Stimulated activated naive CD8-positive, alpha-beta T cell treated with anti-CD3 and anti-CD28 coated beads, Interleukin-15, amount 100 ng/mL, for 72 hours (primary cell): ENCODE results near the gene SNRPA.

Source experiments
- ATAC-seq: fragments of 150-1000 bp; cut with Tn5 transposase; 2 replicates; pipeline ENCODE4 v1.10.0; 2021; ENCODE audit warnings: mild to moderate bottlenecking, moderate library complexity
- DNase-seq, 2 donors: peaks; one replicate each; pipeline ENCODE4 v3.0.0; 2021 to 2022
- H3K27ac Mint-ChIP-seq, 2 donors: one replicate each; pipeline ENCODE4 v1.8.0; 2022; ENCODE audit warnings: mild to moderate bottlenecking in 2 of 2, mixed read lengths in 2 of 2, moderate library complexity in 2 of 2
- H3K27me3 Mint-ChIP-seq: one replicate; pipeline ENCODE4 v1.8.0; 2022; ENCODE audit warnings: mixed read lengths
- H3K4me1 Mint-ChIP-seq: one replicate; pipeline ENCODE4 v1.8.0; 2022; ENCODE audit warnings: mild to moderate bottlenecking, mixed read lengths
- H3K4me3 Mint-ChIP-seq, 2 donors: one replicate each; pipeline ENCODE4 v1.8.0; 2022; ENCODE audit warnings: mild to moderate bottlenecking in 2 of 2, mixed read lengths in 2 of 2, moderate library complexity in 1 of 2
- H3K9me3 Mint-ChIP-seq, 2 donors: one replicate each; pipeline ENCODE4 v1.8.0; 2022; ENCODE audit warnings: mixed read lengths in 2 of 2

SNRPA gene

GRCh38 chr19:40736661-40737060, 14.3 kb upstream of the SNRPA start:
- DNase-seq (no peak), ATAC-seq (no peak)
- no peaks in the 10 kb centered on the region for H3K9me3 Mint-ChIP-seq
- no peak overlapping the region for H3K4me3 Mint-ChIP-seq
- H3K27ac Mint-ChIP-seq: no peak overlapping the region
- peaks cover 12% of the 10 kb centered on the region for H3K4me1 Mint-ChIP-seq
- H3K27me3 Mint-ChIP-seq: no peaks in the 10 kb centered on the region

GRCh38 chr19:40737102-40737644, 13.8 kb upstream of the SNRPA start:
- Mint-ChIP-seq H3K4me3 (no peak overlapping the region), H3K27ac (no peak overlapping the region), H3K27me3 (no peaks in the 10 kb centered on the region), H3K4me1 (peaks cover 12% of the 10 kb centered on the region), H3K9me3 (no peaks in the 10 kb centered on the region)
- no peak for DNase-seq
- no peak for ATAC-seq

GRCh38 chr19:40739030-40739839, 11.8 kb upstream of the SNRPA start:
- Mint-ChIP-seq H3K27me3 (no peaks in the 10 kb centered on the region), H3K9me3 (no peaks in the 10 kb centered on the region), H3K4me3 (no peak overlapping the region), H3K4me1 (peaks cover 12% of the 10 kb centered on the region), H3K27ac (peak overlapping the region in 1 of 2 donors; percentile 34)
- ATAC-seq (peak; percentile 71), DNase-seq (no peak)

- DNase-seq (no peak), ATAC-seq (no peak)
- no peaks in the 10 kb centered on the region for H3K27me3 Mint-ChIP-seq
- H3K4me3 Mint-ChIP-seq: no peak overlapping the region
- H3K4me1 Mint-ChIP-seq: peaks cover 12% of the 10 kb centered on the region
- H3K9me3 Mint-ChIP-seq: no peaks in the 10 kb centered on the region
- peak overlapping the region in 1 of 2 donors; percentile 80 for H3K27ac Mint-ChIP-seq
These were observed 10.9 kb upstream of the SNRPA start for GRCh38 chr19:40739871-40740703.

GRCh38 chr19:40740747-40741146, 10.3 kb upstream of the SNRPA start:
- peaks cover 12% of the 10 kb centered on the region for H3K4me1 Mint-ChIP-seq
- no peaks in the 10 kb centered on the region for H3K27me3 Mint-ChIP-seq
- H3K4me3 Mint-ChIP-seq: no peak overlapping the region
- H3K27ac Mint-ChIP-seq: no peak overlapping the region
- DNase-seq: no peak
- no peaks in the 10 kb centered on the region for H3K9me3 Mint-ChIP-seq
- no peak for ATAC-seq

GRCh38 chr19:40741527-40742390, 9.2 kb upstream of the SNRPA start:
- H3K27me3 Mint-ChIP-seq: no peaks in the 10 kb centered on the region
- H3K27ac Mint-ChIP-seq: peak overlapping the region; percentile 30 to 37

GRCh38 chr19:40742477-40742876, 8.5 kb upstream of the SNRPA start:
- no peaks in the 10 kb centered on the region for H3K9me3 Mint-ChIP-seq
- no peak for ATAC-seq
- peaks cover 12% of the 10 kb centered on the region for H3K4me1 Mint-ChIP-seq
- H3K27me3 Mint-ChIP-seq: no peaks in the 10 kb centered on the region
- no peak overlapping the region for H3K4me3 Mint-ChIP-seq
- no peak overlapping the region for H3K27ac Mint-ChIP-seq
- DNase-seq: no peak

More at GRCh38 chr19:40741527-40742390, 9.2 kb upstream of the SNRPA start:
- Mint-ChIP-seq H3K9me3 (no peaks in the 10 kb centered on the region), H3K4me1 (peaks cover 12% of the 10 kb centered on the region), H3K4me3 (no peak overlapping the region)
- DNase-seq (no peak), ATAC-seq (no peak)

GRCh38 chr19:40742886-40743285, 8.1 kb upstream of the SNRPA start:
- H3K4me3 Mint-ChIP-seq: no peak overlapping the region
- H3K27me3 Mint-ChIP-seq: no peaks in the 10 kb centered on the region
- DNase-seq (no peak), ATAC-seq (no peak)
- peaks cover 16% of the 10 kb centered on the region for H3K4me1 Mint-ChIP-seq
- H3K27ac Mint-ChIP-seq: no peak overlapping the region
- no peaks in the 10 kb centered on the region for H3K9me3 Mint-ChIP-seq

- DNase-seq: no peak
- Mint-ChIP-seq H3K27me3 (no peaks in the 10 kb centered on the region), H3K4me3 (no peak overlapping the region), H3K9me3 (no peaks in the 10 kb centered on the region), H3K27ac (no peak overlapping the region), H3K4me1 (peaks cover 24% of the 10 kb centered on the region)
- no peak for ATAC-seq
These were observed 7.1 kb upstream of the SNRPA start for GRCh38 chr19:40743926-40744325.

- ATAC-seq (peak; percentile 66), DNase-seq (peak in 1 of 2 donors; percentile 48)
- no peak overlapping the region for H3K27ac Mint-ChIP-seq
- no peak overlapping the region for H3K4me3 Mint-ChIP-seq
- no peaks in the 10 kb centered on the region for H3K27me3 Mint-ChIP-seq
- H3K4me1 Mint-ChIP-seq: peaks cover 24% of the 10 kb centered on the region
- H3K9me3 Mint-ChIP-seq: no peaks in the 10 kb centered on the region
These were observed 6.2 kb upstream of the SNRPA start for GRCh38 chr19:40744554-40745401.

- Mint-ChIP-seq H3K4me1 (peaks cover 26% of the 10 kb centered on the region), H3K9me3 (no peaks in the 10 kb centered on the region), H3K4me3 (no peak overlapping the region), H3K27ac (no peak overlapping the region), H3K27me3 (no peaks in the 10 kb centered on the region)
- DNase-seq (no peak), ATAC-seq (no peak)
These were observed 5.6 kb upstream of the SNRPA start for GRCh38 chr19:40745402-40745780.

- Mint-ChIP-seq H3K27me3 (no peaks in the 10 kb centered on the region), H3K4me3 (no peak overlapping the region), H3K9me3 (no peaks in the 10 kb centered on the region), H3K4me1 (peaks cover 29% of the 10 kb centered on the region), H3K27ac (no peak overlapping the region)
- no peak for ATAC-seq
- DNase-seq: no peak
These were observed 3.5 kb upstream of the SNRPA start for GRCh38 chr19:40747536-40747935.

- Mint-ChIP-seq H3K4me1 (peaks cover 48% of the 10 kb centered on the region), H3K4me3 (peak within 1 kb of the TSS; percentile 96 to 98)
These were observed 737 bp upstream of the SNRPA start, which contains the start of gene ACTMAP for GRCh38 chr19:40750058-40750873. Gene ACTMAP (minus strand): TSS chr19:40750477. CDS start chr19:40749803, 674 bp downstream.

More at GRCh38 chr19:40750058-40750873, 737 bp upstream of the SNRPA start, which contains the start of gene ACTMAP:
- Mint-ChIP-seq H3K27me3 (no peaks in the 10 kb centered on the region), H3K27ac (peak within 1 kb of the TSS; percentile 98 to 99), H3K9me3 (no peaks in the 10 kb centered on the region)
- DNase-seq: peak; percentile 99 to 100
- peak; percentile 91 for ATAC-seq
